RPMI8226 (cell line): ENCODE results near the gene PVALEF.
A peak's percentile ranks its signal among the peaks of the same experiment; 100 is the strongest.
"Not testable (repeated sequence)": the region's sequence is repeated elsewhere in the genome, so short reads cannot be mapped to it uniquely, and the experiment has no call there.

ENCODE experiments used
- DNase-seq: peaks from one replicate; pipeline ENCODE4 v3.0.0-alpha.2; 2015

PVALEF gene

GRCh38 chr17:81222906-81223761, 57.8 kb downstream of the PVALEF start, which contains the start of gene CEP131:
Gene CEP131 (minus strand): TSS chr17:81222965. CDS start chr17:81220056, 2,909 bp downstream.
- peak; percentile 99 for DNase-seq

DNA sequence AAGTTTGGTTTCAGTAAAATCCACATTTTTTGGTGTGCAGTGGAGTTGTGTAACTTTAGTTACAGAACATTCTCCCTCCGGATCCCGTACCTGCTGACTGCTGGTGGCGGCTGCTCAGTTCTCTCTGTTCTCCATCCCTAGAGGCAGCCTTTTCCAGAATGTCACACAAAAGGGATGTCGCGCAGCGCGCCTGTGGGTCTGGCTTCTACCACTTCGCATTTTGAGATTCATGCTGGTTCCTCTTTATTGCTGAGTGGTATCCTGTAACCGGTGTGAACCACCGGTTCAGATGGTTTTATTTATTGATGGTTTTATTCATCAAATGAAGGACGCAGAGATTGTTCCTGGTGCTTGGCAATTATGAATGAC, 58.4 kb downstream of the PVALEF start:
- no peak for DNase-seq

GRCh38 chr17:81227630-81228029, 62.3 kb downstream of the PVALEF start:
- DNase-seq: not testable (repeated sequence)

- DNase-seq: no peak
These were observed 63.1 kb downstream of the PVALEF start for GRCh38 chr17:81228420-81228819.

DNA sequence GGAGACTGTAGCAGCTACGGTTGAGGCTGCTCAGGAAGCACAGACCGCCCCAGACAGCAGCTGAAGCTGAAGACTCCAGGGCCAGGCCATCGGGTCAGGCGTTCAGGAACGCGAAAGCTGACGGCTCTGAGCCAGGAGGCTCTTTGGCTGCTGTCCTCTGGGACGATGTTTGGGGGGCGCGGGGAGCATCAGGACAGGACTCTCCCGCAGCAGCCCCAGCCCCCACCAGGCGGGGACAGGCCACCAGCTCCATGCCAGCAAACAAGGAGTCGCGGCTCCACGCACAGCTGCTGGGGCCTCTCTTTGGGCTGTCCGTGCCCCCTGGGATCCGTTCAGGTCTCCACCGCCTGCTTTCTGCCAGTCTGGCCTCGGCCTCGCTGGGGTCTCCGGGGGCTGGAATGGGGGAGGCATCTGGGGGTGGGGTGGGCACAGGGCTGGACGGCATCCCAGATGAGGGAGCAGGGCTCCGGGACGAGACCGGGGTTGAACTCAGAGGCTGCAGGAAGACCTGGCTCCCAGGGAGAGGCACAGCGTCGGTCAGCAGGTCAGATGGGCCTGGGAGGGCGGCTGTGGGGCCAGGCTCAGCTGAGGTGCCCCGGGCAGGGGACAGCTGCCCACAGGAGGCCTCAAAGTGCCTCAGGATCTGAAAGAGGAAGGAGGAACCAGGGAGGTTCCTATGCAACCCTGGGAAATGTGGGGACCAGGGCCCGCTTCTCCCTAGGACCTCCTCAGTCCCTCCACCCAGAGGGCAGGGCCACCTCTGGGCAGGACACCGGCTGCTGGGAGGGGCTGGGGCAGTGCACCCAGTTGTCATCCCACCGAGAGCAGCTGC, 63.7 kb downstream of the PVALEF start:
- no peak for DNase-seq

DNA sequence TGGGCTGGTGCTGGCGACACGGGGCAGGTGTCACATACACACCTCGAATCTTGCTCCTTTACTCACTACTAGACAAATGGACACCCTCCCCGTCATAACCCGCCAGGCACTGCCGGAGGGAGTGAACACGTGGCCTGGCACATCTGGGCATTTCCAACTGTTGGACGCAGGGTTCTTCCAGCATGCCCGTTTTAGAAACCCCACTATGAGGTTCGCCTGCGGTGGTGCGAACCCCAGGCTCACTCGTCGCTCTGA, 64.3 kb downstream of the PVALEF start:
- no peak for DNase-seq

DNA sequence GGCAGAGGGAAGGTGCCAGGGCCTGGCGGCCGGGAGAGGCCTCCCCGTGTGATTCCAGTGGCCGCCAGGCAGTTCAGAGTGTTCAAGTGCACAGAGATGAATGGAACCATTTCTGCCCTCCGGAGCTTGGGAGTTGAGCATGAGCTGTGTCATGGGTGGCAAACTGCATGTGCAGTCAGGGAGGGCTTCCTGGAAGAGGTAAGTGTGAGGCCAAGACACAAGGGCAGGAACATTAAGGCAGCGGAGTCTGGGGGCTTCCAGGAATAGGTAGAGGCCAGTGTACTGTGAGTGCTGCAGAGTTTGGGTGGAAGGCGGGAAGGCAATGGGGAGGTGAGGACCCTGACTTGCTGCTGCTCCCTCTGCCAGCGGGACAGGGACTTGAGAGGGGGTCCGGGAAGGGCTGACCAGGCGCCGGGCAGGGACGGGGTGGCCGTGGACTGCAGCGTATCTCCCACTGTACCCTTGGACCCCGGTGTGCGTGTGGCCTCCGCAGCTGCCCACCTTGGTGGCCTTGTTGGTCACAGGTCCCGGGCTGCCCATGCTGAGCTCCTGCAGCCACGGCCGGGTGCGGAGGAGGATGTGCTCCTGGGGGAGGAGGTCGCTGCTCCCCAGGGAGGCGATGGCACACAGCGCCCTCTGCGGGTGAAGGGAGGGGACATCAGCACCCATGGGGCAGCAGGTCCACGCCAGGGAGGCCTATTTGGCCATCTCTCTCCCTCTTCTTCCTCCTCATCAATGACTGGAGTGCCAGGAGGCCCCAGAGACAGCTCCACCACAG, 64.9 kb downstream of the PVALEF start:
- no peak for DNase-seq

GRCh38 chr17:81231121-81231645, 65.9 kb downstream of the PVALEF start:
- no peak for DNase-seq

DNA sequence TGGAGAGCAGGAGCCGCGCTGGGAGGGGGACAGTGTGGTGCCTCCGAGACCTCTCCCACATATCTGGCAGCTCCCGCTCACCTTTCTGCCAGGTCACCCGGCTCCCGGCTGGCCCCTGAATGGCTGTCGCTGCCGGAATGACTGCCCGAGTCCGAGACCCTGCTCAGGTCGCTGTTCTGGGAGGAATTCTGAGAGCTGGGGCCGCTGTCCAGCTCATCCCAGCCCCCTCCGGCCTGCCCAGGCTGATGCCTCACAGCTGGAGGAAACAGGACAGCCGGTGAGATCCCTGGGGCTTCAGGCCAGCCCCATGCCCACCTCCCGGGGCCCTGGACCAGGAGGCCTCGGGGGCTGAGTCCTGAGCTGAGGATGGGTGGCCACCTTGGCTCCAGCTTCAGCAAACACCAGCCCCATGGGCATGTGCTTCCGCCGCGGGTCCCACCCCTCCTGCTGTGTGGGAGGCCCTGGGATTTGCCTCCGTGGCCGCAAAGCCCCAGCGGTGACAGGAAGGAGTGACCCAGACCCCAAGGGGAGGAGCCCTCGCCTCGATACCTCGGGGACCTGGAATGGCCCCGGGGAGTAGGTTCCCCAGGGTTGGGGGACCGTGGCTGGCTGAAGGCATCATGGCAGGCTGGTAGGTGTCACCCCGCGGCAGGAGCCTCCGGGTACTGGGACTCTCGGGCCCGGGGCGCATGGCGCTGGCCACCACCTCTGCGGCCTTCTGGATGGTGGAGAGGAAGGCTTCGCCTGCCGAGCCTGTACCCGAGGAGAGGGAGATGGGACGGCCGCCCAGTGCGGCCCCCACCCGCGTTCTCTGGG, 66.7 kb downstream of the PVALEF start:
- DNase-seq: no peak
